HepG2 (cell line): ENCODE results near the gene POC1B. TPM values are rescaled to one million over a fixed set of nuclear protein-coding genes. Genes with fewer than 3 reads are reported as not detected.

ENCODE experiments used
- ATAC-seq: fragments of 200-7000 bp; cut with Tn5 transposase; 3 replicates; pipeline ENCODE4 v1.9.1; 2020; ENCODE audit warnings: mild to moderate bottlenecking, moderate library complexity
- BruUV-seq: library from RNA; stranded (reverse); fragments of 400-500 nt; replicated peaks from 2 replicates; lab custom pipeline; 2021; lab: Mats Ljungman, UMichigan
- CTCF ChIA-PET: fragments of 300-600 bp; formaldehyde crosslinking; extraction: SDS; loops from one replicate; lab custom pipeline; 2021; ENCODE audit warnings: low total read pairs, inconsistent platforms, low intra/inter-chr PET ratio; lab: Yijun Ruan, JAX
- POLR2A ChIA-PET: fragments of 350-600 bp; sonication (Branson Sonifier 250); formaldehyde crosslinking; loops from one replicate; lab custom pipeline; 2020; ENCODE audit warnings: antibody characterized with exemption, inconsistent platforms; lab: Yijun Ruan, JAX
- DNase-seq: peaks from one replicate; pipeline ENCODE4 v3.0.0-alpha.2; 2015; ENCODE audit warnings: low spot score
- FAIRE-seq: peaks from 3 replicates; lab custom pipeline; 2011; peaks lifted over from hg19 to GRCh38; lab: Jason Lieb, UNC
- H2AFZ ChIP-seq: one replicate; pipeline ENCODE4 v1.6.1; 2011; ENCODE audit warnings: low read length, inconsistent platforms
- H3K27ac ChIP-seq: fragments of 300-600 bp; 3 replicates; pipeline ENCODE4 v1.8.0; 2011; ENCODE audit warnings: mixed run types, mild to moderate bottlenecking, mixed read lengths, low read length, inconsistent platforms; ENCODE audit not compliant: insufficient read depth; ENCODE audit errors: extremely low read length
- H3K27me3 ChIP-seq, 2 experiments: fragments of 200-600 bp in 1 of 2; 2 replicates in 1 of 2; 3 replicates in 1 of 2; pipeline versions ENCODE4 v1.6.0 to v1.8.0; 2011; ENCODE audit warnings: low read length in 2 of 2, mild to moderate bottlenecking in 2 of 2, moderate library complexity in 2 of 2, inconsistent platforms in 1 of 2; ENCODE audit not compliant: insufficient read depth in 2 of 2, control insufficient read depth in 1 of 2
- H3K36me3 ChIP-seq, 2 experiments: fragments of 200-600 bp in 1 of 2; replicated peaks in 1 of 2; 2 replicates in 1 of 2; 3 replicates in 1 of 2; pipeline versions ENCODE4 v1.5.1 to v1.8.0; 2011; ENCODE audit warnings: low read length in 2 of 2, inconsistent platforms in 1 of 2; ENCODE audit not compliant: insufficient read depth in 2 of 2, control insufficient read depth in 1 of 2
- H3K4me1 ChIP-seq: 2 replicates; pipeline ENCODE4 v1.5.1; 2012; ENCODE audit warnings: low read length, inconsistent platforms; ENCODE audit not compliant: insufficient read depth
- H3K4me2 ChIP-seq: 2 replicates; pipeline ENCODE4 v1.6.0; 2011; ENCODE audit warnings: low read depth, low read length, inconsistent platforms
- H3K4me3 ChIP-seq, 3 experiments: fragments of 200-600 bp in 1 of 3; sonication (generic), shearing (Covaris generic) in 1 of 3; replicated peaks in 1 of 3; 2 replicates each; pipeline ENCODE4 v1.5.1; 2011 to 2016; ENCODE audit warnings: low read length in 3 of 3, inconsistent platforms in 2 of 3, low read depth in 2 of 3, mild to moderate bottlenecking in 2 of 3, control low read depth in 1 of 3, mixed read lengths in 1 of 3; ENCODE audit not compliant: insufficient read depth in 1 of 3
- H3K79me2 ChIP-seq: one replicate; pipeline ENCODE4 v1.6.1; 2011; ENCODE audit warnings: low read length, inconsistent platforms; ENCODE audit not compliant: insufficient read depth
- H3K9ac ChIP-seq: 2 replicates; pipeline ENCODE4 v1.6.0; 2011; ENCODE audit warnings: mild to moderate bottlenecking, low read depth, low read length, inconsistent platforms; ENCODE audit not compliant: insufficient read depth
- H3K9me3 ChIP-seq: 2 replicates; pipeline ENCODE4 v1.5.1; 2012; ENCODE audit warnings: mild to moderate bottlenecking, low read length
- H4K20me1 ChIP-seq: 2 replicates; pipeline ENCODE4 v1.6.0; 2011; ENCODE audit warnings: inconsistent platforms, mild to moderate bottlenecking, low read length, moderate library complexity; ENCODE audit not compliant: insufficient read depth
- AHR ChIP-seq: IDR thresholded peaks from 2 replicates; pipeline ENCODE4 v1.6.1; 2018; ENCODE audit warnings: missing genetic modification reagents, missing compliant biosample characterization
- ARNTL ChIP-seq: sonication (generic); formaldehyde crosslinking; IDR thresholded peaks from 2 replicates; pipeline ENCODE4 v1.4.0; 2020; ENCODE audit warnings: mild to moderate bottlenecking, missing genetic modification reagents
- CEBPB ChIP-seq: IDR thresholded peaks from 2 replicates; pipeline ENCODE4 v1.6.1; 2011; ENCODE audit warnings: low read depth, low read length, improper control_type of control experiment, borderline replicate concordance
- FOSL2 ChIP-seq: sonication (generic); formaldehyde crosslinking; IDR thresholded peaks from 2 replicates; pipeline ENCODE4 v1.4.0; 2020; ENCODE audit warnings: missing genetic modification reagents
- FOXM1 ChIP-seq: sonication (generic); formaldehyde crosslinking; IDR thresholded peaks from 2 replicates; pipeline ENCODE4 v1.5.0; 2020; ENCODE audit warnings: missing genetic modification reagents
- GATAD1 ChIP-seq: IDR thresholded peaks from 2 replicates; pipeline ENCODE4 v1.6.1; 2016; ENCODE audit warnings: missing genetic modification reagents, missing compliant biosample characterization
- HOXA7 ChIP-seq: sonication (generic); formaldehyde crosslinking; IDR thresholded peaks from 2 replicates; pipeline ENCODE4 v1.8.1; 2022; ENCODE audit warnings: mild to moderate bottlenecking, missing genetic modification reagents, moderate library complexity
- PPARG ChIP-seq: conservative IDR thresholded peaks from 2 replicates; pipeline ENCODE4 v1.6.1; 2016; ENCODE audit warnings: missing biosample characterization, missing genetic modification reagents
- RFX1 ChIP-seq: fragments of 450-650 bp; IDR thresholded peaks from 2 replicates; pipeline ENCODE4 v1.6.1; 2017
- RFX5 ChIP-seq: IDR thresholded peaks from 2 replicates; pipeline ENCODE4 v1.6.1; 2011; ENCODE audit warnings: low read depth, low read length, improper control_type of control experiment
- SIX4 ChIP-seq: sonication (generic); formaldehyde crosslinking; IDR thresholded peaks from 2 replicates; pipeline ENCODE4 v1.4.0; 2020; ENCODE audit warnings: missing genetic modification reagents
- SMAD9 ChIP-seq: sonication (generic); formaldehyde crosslinking; IDR thresholded peaks from 2 replicates; pipeline ENCODE4 v1.5.1; 2020; ENCODE audit warnings: mild to moderate bottlenecking, missing genetic modification reagents
- SNAPC2 ChIP-seq: sonication (generic); formaldehyde crosslinking; IDR thresholded peaks from 2 replicates; pipeline ENCODE4 v1.8.1; 2022; ENCODE audit warnings: mild to moderate bottlenecking, missing genetic modification reagents
- ZBTB21 ChIP-seq: sonication (generic); formaldehyde crosslinking; IDR thresholded peaks from 2 replicates; pipeline ENCODE4 v1.4.0; 2020; ENCODE audit warnings: missing genetic modification reagents
- ZC3H4 ChIP-seq: sonication (generic); formaldehyde crosslinking; IDR thresholded peaks from 2 replicates; pipeline ENCODE4 v1.4.0; 2020; ENCODE audit warnings: missing genetic modification reagents, borderline replicate concordance
- ZNF274 ChIP-seq: sonication (generic); formaldehyde crosslinking; IDR thresholded peaks from 2 replicates; pipeline ENCODE4 v1.5.1; 2020; ENCODE audit warnings: mild to moderate bottlenecking, missing genetic modification reagents
- ZNF354B ChIP-seq: sonication (generic); formaldehyde crosslinking; IDR thresholded peaks from 2 replicates; pipeline ENCODE4 v1.8.0; 2022; ENCODE audit warnings: mild to moderate bottlenecking, missing genetic modification reagents
- ZNF570 ChIP-seq: sonication (generic); formaldehyde crosslinking; IDR thresholded peaks from 2 replicates; pipeline ENCODE4 v1.4.0; 2020; ENCODE audit warnings: mild to moderate bottlenecking, missing genetic modification reagents, borderline replicate concordance
- WGBS: methylation state at CpG from one replicate; pipeline ENCODE4 v1.1.6; 2017; ENCODE audit warnings: low lambda C conversion rate; 5-methylcytosine and 5-hydroxymethylcytosine counted together
- in situ Hi-C: cut with HindIII; loops from 2 replicates; pipeline ENCODE4 v1.10.0; 2017; ENCODE audit warnings: low pct_unique_long_range_greater_than_20kb; ENCODE audit not compliant: extremely low pct_ligation_motif_present
- intact Hi-C: fragments of 100-400 bp; cut with micrococcal nuclease; formaldehyde crosslinking; loops from one replicate; pipeline ENCODE4 v1.10.0; 2022; ENCODE audit not compliant: unreplicated experiment
- polyA plus RNA-seq, 8 experiments: library from polyadenylated mRNA; depleted of rRNA in 3 of 8; stranded (reverse) in 7 of 8; unstranded in 1 of 8; fragments of >200 nt; fragmentation: Illumina TruSeq in 4 of 8; extraction: Trizol in 4 of 8; gene quantifications; 2 replicates each; pipeline versions ENCODE4 v1.2.1 to v1.2.3, GENCODE V29; 2011 to 2016; ENCODE audit warnings: low read depth in 4 of 8, missing spikeins in 1 of 8, mixed read lengths in 1 of 8; ENCODE audit not compliant: insufficient read depth in 1 of 8
- total RNA-seq, 5 experiments: library from RNA; depleted of rRNA; stranded (reverse); fragments of >200 nt; fragmentation: Illumina TruSeq; extraction: Trizol; gene quantifications; 2 replicates each; pipeline ENCODE4 v1.2.3, GENCODE V29; 2016; ENCODE audit warnings: low read depth in 1 of 5
- TF ChIP-seq, protein P1 (sequence below): sonication (generic); formaldehyde crosslinking; conservative IDR thresholded peaks from 2 replicates; pipeline ENCODE4 v1.4.0; 2020; ENCODE audit warnings: missing genetic modification reagents
- TF ChIP-seq, protein P2 (sequence below): IDR thresholded peaks from 2 replicates; pipeline ENCODE4 v1.4.0; 2020; ENCODE audit warnings: mild to moderate bottlenecking, missing genetic modification reagents

The POC1B gene
- total and polyA plus RNA-seq, 2 of the 13 experiments (the other 11 are each of a cell fraction or from before 2014, with no cell fraction given): 9.3 to 11.0 TPM

DNA sequence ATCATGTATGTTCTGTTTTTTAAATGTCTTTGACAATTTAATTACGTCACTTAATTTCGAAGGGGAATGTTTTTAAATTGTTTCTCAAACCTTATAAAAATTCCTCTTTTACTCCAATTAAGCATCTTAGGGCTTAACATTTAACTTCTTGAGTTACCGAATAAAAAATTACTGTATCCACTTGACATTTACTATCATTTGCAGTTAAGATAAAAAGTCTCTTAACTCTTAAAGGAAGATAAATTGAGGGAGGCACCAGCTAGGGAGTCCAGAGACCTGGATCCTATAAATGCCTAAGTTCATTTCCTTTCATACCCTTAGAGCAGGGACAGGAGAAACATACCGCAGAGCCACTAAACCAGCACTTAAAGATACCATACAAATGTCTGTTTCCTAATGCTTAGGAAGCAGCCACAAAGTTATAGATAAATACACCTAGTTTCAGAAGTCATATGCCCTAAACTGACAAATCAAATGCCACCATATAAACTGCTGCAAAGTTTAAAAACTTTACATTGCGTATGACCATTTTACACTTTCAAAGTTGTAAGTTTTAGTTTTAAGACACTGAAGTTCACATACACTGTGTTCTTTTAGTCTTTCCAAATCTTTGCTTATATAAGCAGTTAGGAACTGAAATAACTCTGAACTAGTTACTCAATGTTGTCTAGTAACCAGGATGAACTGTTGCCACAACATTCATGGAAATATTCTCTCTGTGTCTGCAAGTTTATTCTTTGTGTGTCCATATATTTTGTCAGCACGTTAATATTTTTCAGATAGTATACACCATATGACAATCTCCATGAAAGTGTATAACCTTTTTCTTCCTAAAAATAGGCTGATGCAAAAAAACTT lies 72.5 kb downstream of the POC1B start:
- ChIA-PET CTCF (no interaction called here), POLR2A (no interaction called here)
- BruUV-seq: no TSS peak
- H4K20me1 ChIP-seq: no peaks in the 10 kb centered on the region
- H2AFZ ChIP-seq: no peak overlapping the region
- no peaks in the 10 kb centered on the region for H3K27me3 ChIP-seq
- no peaks in the 10 kb centered on the region; a peak in 1 of 5 replicates for H3K36me3 ChIP-seq
- intact Hi-C loops (no loop called here), in situ Hi-C loops (no loop called here)
- H3K4me3 ChIP-seq: no peak overlapping the region
- peaks cover 23% of the 10 kb centered on the region for H3K4me1 ChIP-seq
- 90% methylated on average over 6 of the region's 6 CpGs for WGBS
- no peak overlapping the region for H3K9ac ChIP-seq
- peak; percentile 31 for DNase-seq
- no peak for FAIRE-seq
- no peak; the same call in 2 of the 3 replicates for ATAC-seq
- TF ChIP-seq SMAD9 (no peak), SNAPC2 (CRISPR knock-in tag) (no peak), AHR (CRISPR knock-in tag) (no peak), ZC3H4 (CRISPR knock-in tag) (no peak), ZNF274 (CRISPR knock-in tag) (no peak), FOXM1 (no peak), ZNF570 (CRISPR knock-in tag) (no peak), ZNF354B (no peak), ARNTL (CRISPR knock-in tag) (no peak), PPARG (CRISPR knock-in tag) (no peak), GATAD1 (no peak), RFX5 (no peak), CEBPB (peak; percentile 38; the same call in 1 of the 2 replicates), SIX4 (no peak), HOXA7 (CRISPR knock-in tag) (no peak), ZBTB21 (CRISPR knock-in tag) (no peak), RFX1 (peak; percentile 35), FOSL2 (CRISPR knock-in tag) (no peak)
- TF ChIP-seq, protein P1, sequence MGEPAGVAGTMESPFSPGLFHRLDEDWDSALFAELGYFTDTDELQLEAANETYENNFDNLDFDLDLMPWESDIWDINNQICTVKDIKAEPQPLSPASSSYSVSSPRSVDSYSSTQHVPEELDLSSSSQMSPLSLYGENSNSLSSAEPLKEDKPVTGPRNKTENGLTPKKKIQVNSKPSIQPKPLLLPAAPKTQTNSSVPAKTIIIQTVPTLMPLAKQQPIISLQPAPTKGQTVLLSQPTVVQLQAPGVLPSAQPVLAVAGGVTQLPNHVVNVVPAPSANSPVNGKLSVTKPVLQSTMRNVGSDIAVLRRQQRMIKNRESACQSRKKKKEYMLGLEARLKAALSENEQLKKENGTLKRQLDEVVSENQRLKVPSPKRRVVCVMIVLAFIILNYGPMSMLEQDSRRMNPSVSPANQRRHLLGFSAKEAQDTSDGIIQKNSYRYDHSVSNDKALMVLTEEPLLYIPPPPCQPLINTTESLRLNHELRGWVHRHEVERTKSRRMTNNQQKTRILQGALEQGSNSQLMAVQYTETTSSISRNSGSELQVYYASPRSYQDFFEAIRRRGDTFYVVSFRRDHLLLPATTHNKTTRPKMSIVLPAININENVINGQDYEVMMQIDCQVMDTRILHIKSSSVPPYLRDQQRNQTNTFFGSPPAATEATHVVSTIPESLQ (CRISPR knock-in tag): no peak
- TF ChIP-seq, protein P2, sequence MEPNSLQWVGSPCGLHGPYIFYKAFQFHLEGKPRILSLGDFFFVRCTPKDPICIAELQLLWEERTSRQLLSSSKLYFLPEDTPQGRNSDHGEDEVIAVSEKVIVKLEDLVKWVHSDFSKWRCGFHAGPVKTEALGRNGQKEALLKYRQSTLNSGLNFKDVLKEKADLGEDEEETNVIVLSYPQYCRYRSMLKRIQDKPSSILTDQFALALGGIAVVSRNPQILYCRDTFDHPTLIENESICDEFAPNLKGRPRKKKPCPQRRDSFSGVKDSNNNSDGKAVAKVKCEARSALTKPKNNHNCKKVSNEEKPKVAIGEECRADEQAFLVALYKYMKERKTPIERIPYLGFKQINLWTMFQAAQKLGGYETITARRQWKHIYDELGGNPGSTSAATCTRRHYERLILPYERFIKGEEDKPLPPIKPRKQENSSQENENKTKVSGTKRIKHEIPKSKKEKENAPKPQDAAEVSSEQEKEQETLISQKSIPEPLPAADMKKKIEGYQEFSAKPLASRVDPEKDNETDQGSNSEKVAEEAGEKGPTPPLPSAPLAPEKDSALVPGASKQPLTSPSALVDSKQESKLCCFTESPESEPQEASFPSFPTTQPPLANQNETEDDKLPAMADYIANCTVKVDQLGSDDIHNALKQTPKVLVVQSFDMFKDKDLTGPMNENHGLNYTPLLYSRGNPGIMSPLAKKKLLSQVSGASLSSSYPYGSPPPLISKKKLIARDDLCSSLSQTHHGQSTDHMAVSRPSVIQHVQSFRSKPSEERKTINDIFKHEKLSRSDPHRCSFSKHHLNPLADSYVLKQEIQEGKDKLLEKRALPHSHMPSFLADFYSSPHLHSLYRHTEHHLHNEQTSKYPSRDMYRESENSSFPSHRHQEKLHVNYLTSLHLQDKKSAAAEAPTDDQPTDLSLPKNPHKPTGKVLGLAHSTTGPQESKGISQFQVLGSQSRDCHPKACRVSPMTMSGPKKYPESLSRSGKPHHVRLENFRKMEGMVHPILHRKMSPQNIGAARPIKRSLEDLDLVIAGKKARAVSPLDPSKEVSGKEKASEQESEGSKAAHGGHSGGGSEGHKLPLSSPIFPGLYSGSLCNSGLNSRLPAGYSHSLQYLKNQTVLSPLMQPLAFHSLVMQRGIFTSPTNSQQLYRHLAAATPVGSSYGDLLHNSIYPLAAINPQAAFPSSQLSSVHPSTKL (CRISPR knock-in tag): peak; percentile 14; the same call in 1 of the 2 replicates
- H3K4me2 ChIP-seq: no peak overlapping the region
- no peaks in the 10 kb centered on the region for H3K9me3 ChIP-seq
- H3K27ac ChIP-seq: peak overlapping the region; percentile 31
- no peaks in the 10 kb centered on the region for H3K79me2 ChIP-seq
